CD14-positive monocyte (primary cell): ENCODE results near the gene ABHD16A. TPM values are rescaled to one million over a fixed set of nuclear protein-coding genes. Genes with fewer than 3 reads are reported as not detected.

ENCODE experiments used
- DNase-seq, 3 donors: peaks; one replicate each; pipeline ENCODE4 v3.0.0-alpha.2; 2011 to 2022
- H2AFZ ChIP-seq: 2 replicates; pipeline ENCODE4 v1.6.0; 2012; ENCODE audit warnings: mild to moderate bottlenecking, low read depth, low read length, inconsistent platforms; ENCODE audit not compliant: insufficient read depth, poor library complexity, severe bottlenecking
- H3K27ac ChIP-seq, 2 donors: 1 replicate in 1 of 2; 2 replicates in 1 of 2; pipeline ENCODE4 v1.5.1; 2012 to 2013; ENCODE audit warnings: low read length in 2 of 2, control low read depth in 1 of 2, inconsistent platforms in 1 of 2, low read depth in 1 of 2, mild to moderate bottlenecking in 1 of 2
- H3K27me3 ChIP-seq, 2 donors: one replicate each; pipeline versions ENCODE4 v1.6.0 to v1.6.1; 2011 to 2013; ENCODE audit warnings: low read length in 2 of 2; ENCODE audit not compliant: control insufficient read depth in 2 of 2, insufficient read depth in 2 of 2
- H3K36me3 ChIP-seq, 2 donors: replicated peaks in 1 of 2; 1 replicate in 1 of 2; 2 replicates in 1 of 2; pipeline versions ENCODE4 v1.5.1 to v1.6.1; 2012 to 2013; ENCODE audit warnings: low read length in 2 of 2, control low read depth in 1 of 2, inconsistent platforms in 1 of 2, mild to moderate bottlenecking in 1 of 2; ENCODE audit not compliant: insufficient read depth in 2 of 2, control insufficient read depth in 1 of 2
- H3K4me1 ChIP-seq, 2 donors: 1 replicate in 1 of 2; 2 replicates in 1 of 2; pipeline versions ENCODE4 v1.5.1 to v1.6.1; 2012 to 2013; ENCODE audit warnings: low read length in 2 of 2, control low read depth in 1 of 2, inconsistent platforms in 1 of 2, mild to moderate bottlenecking in 1 of 2, moderate library complexity in 1 of 2; ENCODE audit not compliant: insufficient read depth in 2 of 2, control insufficient read depth in 1 of 2
- H3K4me2 ChIP-seq: replicated peaks from 2 replicates; pipeline ENCODE3; 2012; ENCODE audit warnings: low read length, moderate library complexity, mild to moderate bottlenecking; ENCODE audit not compliant: poor library complexity, severe bottlenecking; ENCODE audit errors: extremely low read depth
- H3K4me3 ChIP-seq, 3 experiments: fragments of 200-600 bp in 1 of 3; sonication (generic) in 1 of 3; replicated peaks in 1 of 3; 1 replicate in 2 of 3; 2 replicates in 1 of 3; pipeline ENCODE4 v1.5.1; 2011 to 2013; ENCODE audit warnings: low read length in 3 of 3, mild to moderate bottlenecking in 3 of 3, control low read depth in 2 of 3, low read depth in 2 of 3, inconsistent platforms in 1 of 3, moderate library complexity in 1 of 3
- H3K79me2 ChIP-seq: 2 replicates; pipeline ENCODE4 v1.6.0; 2012; ENCODE audit warnings: mild to moderate bottlenecking, control low read depth, inconsistent platforms, low read length, moderate library complexity; ENCODE audit not compliant: insufficient read depth
- H3K9ac ChIP-seq: 2 replicates; pipeline ENCODE4 v1.6.0; 2017; ENCODE audit warnings: low read length, mild to moderate bottlenecking; ENCODE audit not compliant: insufficient read depth, poor library complexity, severe bottlenecking
- H3K9me3 ChIP-seq, 2 donors: replicated peaks in 1 of 2; 1 replicate in 1 of 2; 2 replicates in 1 of 2; pipeline versions ENCODE4 v1.5.1 to v1.6.1; 2012 to 2013; ENCODE audit warnings: low read length in 2 of 2, control low read depth in 1 of 2; ENCODE audit not compliant: control insufficient read depth in 1 of 2, insufficient read depth in 1 of 2
- H4K20me1 ChIP-seq: 2 replicates; pipeline ENCODE4 v1.6.0; 2012; ENCODE audit warnings: mild to moderate bottlenecking, low read length, control low read depth, moderate library complexity; ENCODE audit not compliant: insufficient read depth
- H3K27ac Mint-ChIP-seq, 7 donors: one replicate each; pipeline ENCODE4 v1.8.0; 2020; ENCODE audit warnings: mild to moderate bottlenecking in 7 of 7, mixed read lengths in 7 of 7, moderate library complexity in 6 of 7, inconsistent platforms in 2 of 7
- H3K27me3 Mint-ChIP-seq, 3 donors: one replicate each; pipeline ENCODE4 v1.8.0; 2021 to 2022; ENCODE audit warnings: low read depth in 3 of 3, mild to moderate bottlenecking in 3 of 3, mixed read lengths in 3 of 3, moderate library complexity in 3 of 3, inconsistent platforms in 1 of 3
- H3K36me3 Mint-ChIP-seq, 2 donors: one replicate each; pipeline ENCODE4 v1.8.0; 2020; ENCODE audit warnings: mixed read lengths in 2 of 2, inconsistent platforms in 1 of 2, mild to moderate bottlenecking in 1 of 2
- H3K4me1 Mint-ChIP-seq: one replicate; pipeline ENCODE4 v1.8.0; 2020; ENCODE audit warnings: mild to moderate bottlenecking, mixed read lengths
- H3K4me3 Mint-ChIP-seq, 2 donors: one replicate each; pipeline ENCODE4 v1.8.0; 2020; ENCODE audit warnings: mild to moderate bottlenecking in 2 of 2, mixed read lengths in 2 of 2, moderate library complexity in 1 of 2
- H3K9me3 Mint-ChIP-seq, 7 donors: one replicate each; pipeline ENCODE4 v1.8.0; 2020 to 2022; ENCODE audit warnings: mixed read lengths in 7 of 7, mild to moderate bottlenecking in 6 of 7, moderate library complexity in 6 of 7, inconsistent platforms in 2 of 7
- CTCF ChIP-seq: fragments of 200-600 bp; IDR thresholded peaks from one replicate; pipeline ENCODE4 v1.8.0; 2022; ENCODE audit warnings: antibody characterized with exemption, mild to moderate bottlenecking
- WGBS: methylation state at CpG from one replicate; pipeline ENCODE4 v1.1.5; 2013; ENCODE audit warnings: missing lambda C conversion rate; ENCODE audit not compliant: insufficient coverage; 5-methylcytosine and 5-hydroxymethylcytosine counted together
- intact Hi-C, 2 donors: fragments of 100-400 bp; cut with micrococcal nuclease; formaldehyde crosslinking; loops; one replicate each; pipeline versions ENCODE4 v1.15.0 to v1.15.1; 2023
- polyA plus RNA-seq, 3 donors: library from polyadenylated mRNA; depleted of rRNA in 1 of 3; unstranded in 2 of 3; stranded (reverse) in 1 of 3; fragments of 300-500 nt in 2 of 3; fragments of >200 nt in 1 of 3; fragmentation: Illumina TruSeq in 2 of 3; gene quantifications; 1 replicate in 2 of 3; 2 replicates in 1 of 3; pipeline ENCODE4 v1.2.3, GENCODE V29; 2012 to 2021

Gene ABHD16A
- polyA plus RNA-seq, 3 donors, result 53.0 to 122 (median 56.0) TPM

- peaks cover 0 to 1% (median 0%) of the 10 kb centered on the region in 3 donors for H3K27me3 Mint-ChIP-seq
- H3K9me3 Mint-ChIP-seq, result peaks cover 0 to 4% (median 0%) of the 10 kb centered on the region in 7 donors
- Histone ChIP-seq H4K20me1 (peaks cover 11% of the 10 kb centered on the region), H2AFZ (no peak within 1 kb of the TSS), H3K27ac (peak within 1 kb of the TSS in 1 of 2 donors; percentile 11), H3K4me2 (no peak within 1 kb of the TSS), H3K4me1 (peaks cover 14 to 21% of the 10 kb centered on the region in 2 donors), H3K79me2 (peaks cover 43% of the 10 kb centered on the region), H3K27me3 (no peaks in the 10 kb centered on the region), H3K9me3 (no peaks in the 10 kb centered on the region), H3K4me3 (no peak within 1 kb of the TSS), H3K36me3 (peaks cover 64 to 75% of the 10 kb centered on the region in 2 donors), H3K9ac (no peak within 1 kb of the TSS)
- peaks cover 16% of the 10 kb centered on the region for H3K4me1 Mint-ChIP-seq
- no peak for TF ChIP-seq CTCF
- H3K27ac Mint-ChIP-seq, result peak within 1 kb of the TSS in 2 of 7 donors; percentile 69 to 70
- peaks cover 68 to 74% of the 10 kb centered on the region in 2 donors for H3K36me3 Mint-ChIP-seq
- DNase-seq, result no peak
- WGBS, result 100% methylated on average over 4 of the region's 8 CpGs
- no peak within 1 kb of the TSS for H3K4me3 Mint-ChIP-seq
- intact Hi-C loops, result loop anchor here (5.0 to 10.0 kb wide), 6 partner anchors 33 to 288 kb away; partner anchors contain the start of genes NELFE (in 2 of the 2), SKIC2 (in 2 of the 2), ABHD16A (in 1 of the 2) and CLIC1 (in 1 of the 2)
These were observed 33.4 kb downstream of the ABHD16A start, which contains the start of gene LY6G5B for GRCh38 chr6:31669676-31670075. Gene LY6G5B, plus strand, starts transcription at chr6:31669976. Its CDS starts 975 bp downstream, at chr6:31670951.

DNA sequence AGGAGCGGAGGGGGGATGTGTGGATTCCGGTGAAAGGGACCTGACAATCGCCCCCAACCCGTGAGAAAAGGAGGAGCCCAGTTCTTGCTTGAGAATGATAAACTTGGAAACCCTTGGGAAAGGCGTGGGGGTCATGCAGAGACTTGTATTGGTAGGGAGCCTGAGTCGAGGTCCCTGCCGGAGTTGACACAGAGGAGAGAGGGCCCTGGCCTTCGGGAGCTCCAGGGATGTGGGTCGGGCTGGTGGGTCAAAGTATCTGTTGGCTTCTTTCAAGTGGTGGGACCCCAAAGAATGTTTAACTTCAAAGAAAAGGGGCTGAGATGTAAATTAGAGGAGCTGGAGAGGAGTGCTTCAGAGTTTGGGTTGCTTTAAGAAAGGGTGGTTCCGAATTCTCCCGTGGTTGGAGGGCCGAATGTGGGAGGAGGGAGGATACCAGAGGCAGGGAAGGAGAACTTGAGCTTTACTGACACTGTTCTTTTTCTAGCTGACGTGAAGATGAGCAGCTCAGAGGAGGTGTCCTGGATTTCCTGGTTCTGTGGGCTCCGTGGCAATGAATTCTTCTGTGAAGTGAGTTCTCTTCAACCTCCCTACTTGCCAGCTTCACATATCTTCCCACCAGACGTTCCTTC is 36.7 kb downstream of the ABHD16A start:
- Mint-ChIP-seq H3K4me3 (peak overlapping the region; percentile 93 to 98), H3K27ac (peak overlapping the region; percentile 96 to 98 (median 98)), H3K9me3 (peaks cover 0 to under 1% (median 0%) of the 10 kb centered on the region in 7 donors), H3K4me1 (peaks cover 46% of the 10 kb centered on the region), H3K27me3 (peaks cover 0 to 1% (median 0%) of the 10 kb centered on the region in 3 donors), H3K36me3 (peaks cover 66 to 78% of the 10 kb centered on the region in 2 donors)
- Histone ChIP-seq H3K79me2 (peaks cover 68% of the 10 kb centered on the region), H3K4me2 (peak overlapping the region; percentile 97), H3K27ac (peak overlapping the region; percentile 93 to 95), H2AFZ (peak overlapping the region; percentile 81), H3K36me3 (peaks cover 51 to 70% of the 10 kb centered on the region in 2 donors), H4K20me1 (peaks cover 11% of the 10 kb centered on the region), H3K4me3 (peak overlapping the region; percentile 87 to 94 (median 90)), H3K27me3 (no peaks in the 10 kb centered on the region), H3K4me1 (peaks cover 42 to 53% of the 10 kb centered on the region in 2 donors), H3K9me3 (no peaks in the 10 kb centered on the region), H3K9ac (peak overlapping the region; percentile 88)
- intact Hi-C loops, result loop anchor here (5.0 kb wide), 5 partner anchors 36 to 291 kb away; partner anchors contain the start of genes ABHD16A (in 1 of the 2), CLIC1 (in 1 of the 2), DDX39B (in 1 of the 2) and NELFE (in 1 of the 2)
- WGBS, result 8% methylated on average over 15 of the region's 15 CpGs
- no peak for DNase-seq
- TF ChIP-seq CTCF, result no peak
